Activated effector memory CD4-positive, alpha-beta T cell treated with anti-CD3 and anti-CD28 coated beads, Interleukin-2, amount 50 U/mL, for 16 hours (primary cell): ENCODE data around the gene ZNF750.
"Not testable (repeated sequence)": the region's sequence is repeated elsewhere in the genome, so short reads cannot be mapped to it uniquely, and the experiment has no call there.

Source experiments
- DNase-seq: peaks from one replicate; pipeline ENCODE4 v3.0.0-alpha.2; 2020

The ZNF750 gene

DNA sequence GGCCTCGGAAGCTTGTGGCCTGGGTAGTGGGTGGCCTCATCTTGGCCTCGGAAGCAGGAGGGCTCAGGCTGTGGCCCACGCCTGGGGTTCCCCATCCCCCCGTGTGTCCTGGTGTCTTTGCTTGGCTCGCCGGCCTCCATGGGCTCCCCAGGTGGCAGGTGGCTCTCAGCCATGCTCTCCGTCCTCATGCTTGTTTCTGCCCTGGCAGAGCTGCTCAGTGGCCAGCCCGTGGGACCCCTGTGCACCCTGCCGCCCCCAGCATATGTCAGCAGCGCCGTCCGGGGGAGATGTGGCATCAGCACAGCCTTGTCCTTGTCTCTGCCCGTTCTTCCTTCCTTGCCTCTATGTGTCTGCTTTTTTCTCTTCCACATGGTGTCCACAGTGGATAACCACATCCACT lies 49.4 kb downstream of the ZNF750 start:
- DNase-seq = no peak

DNA sequence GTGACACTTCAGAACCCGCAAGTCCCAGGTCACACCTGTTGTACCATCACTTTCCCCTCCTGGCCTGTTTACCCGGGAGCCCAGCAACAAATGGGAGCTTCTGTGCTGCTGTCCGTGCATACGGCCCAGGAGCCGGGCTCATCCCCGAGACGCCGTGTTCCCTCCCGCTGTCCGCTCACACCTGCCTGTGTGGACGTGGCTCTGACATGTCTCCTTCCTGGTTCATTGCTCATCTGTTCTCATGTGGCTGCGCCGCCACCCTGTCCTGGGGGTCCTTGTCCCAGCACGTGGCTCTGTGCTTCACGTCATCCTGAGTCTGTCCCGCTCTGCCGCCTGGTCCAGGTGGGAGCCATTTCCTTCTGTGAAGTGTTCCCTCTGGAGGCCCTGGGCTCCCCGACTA lies 50.0 kb downstream of the ZNF750 start:
- no peak for DNase-seq

DNA sequence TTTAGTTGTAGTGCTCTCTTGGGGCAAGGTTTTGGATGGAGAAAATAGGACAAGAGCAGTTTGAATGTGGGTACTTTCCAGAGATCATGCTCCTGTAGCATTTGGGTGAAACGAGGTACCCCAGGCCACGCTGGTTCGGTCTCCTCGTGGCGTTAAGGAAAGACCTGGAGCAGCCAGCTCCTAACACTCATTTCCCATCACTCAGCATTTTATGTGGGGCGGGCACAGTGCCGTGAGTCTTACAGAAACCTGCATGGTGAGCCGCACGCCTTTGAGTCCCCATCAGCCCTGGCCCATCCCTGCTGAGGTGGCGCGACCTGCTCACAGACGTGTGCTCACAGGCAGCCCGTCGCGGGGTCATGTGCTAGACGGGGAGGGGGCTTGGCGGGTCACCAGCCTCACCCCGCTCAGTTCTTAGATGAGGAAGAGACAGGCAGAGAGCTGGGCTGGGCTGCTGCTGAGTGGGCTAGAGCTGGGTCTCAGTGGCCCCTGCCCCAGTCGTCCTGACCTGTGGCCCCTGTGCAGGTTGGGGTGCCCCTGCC lies 50.7 kb downstream of the ZNF750 start:
- DNase-seq = no peak

DNA sequence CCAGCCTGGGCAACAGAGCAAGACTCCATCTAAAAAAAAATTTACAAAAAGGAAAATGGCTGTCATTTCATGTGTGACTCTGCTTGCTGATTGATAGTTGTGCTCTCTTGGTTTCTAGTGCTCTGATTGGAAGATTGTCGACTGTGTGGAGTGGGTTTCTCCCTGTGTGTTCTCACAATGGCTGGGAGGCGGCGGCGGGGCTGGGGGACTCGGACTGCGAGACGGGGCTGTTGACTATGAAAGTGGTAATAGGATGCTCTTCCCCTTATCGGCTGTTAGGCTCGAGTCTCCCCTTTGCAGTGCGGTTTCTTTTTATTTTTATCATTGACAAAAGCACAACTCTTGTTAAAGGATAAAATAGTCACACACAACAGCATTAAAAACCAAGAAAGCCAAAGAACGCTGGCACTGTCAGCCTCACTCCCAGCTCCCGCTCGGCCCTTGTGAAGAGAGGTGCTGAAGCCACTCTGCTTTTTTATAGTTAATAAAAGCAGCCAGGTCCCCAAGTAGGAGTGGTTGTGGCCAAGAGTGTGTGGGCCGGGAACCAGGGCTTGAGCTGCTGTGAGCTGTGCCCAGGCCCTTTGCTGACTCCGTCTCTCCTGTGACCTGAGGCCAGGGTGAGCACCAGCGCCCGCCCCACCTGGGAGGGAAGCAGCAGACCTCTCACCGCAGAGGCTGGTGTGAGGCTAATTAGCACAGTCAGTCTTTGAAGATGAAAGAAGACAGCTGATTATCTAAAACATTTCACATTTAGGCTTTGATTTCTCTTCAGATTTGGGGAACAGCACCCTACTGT lies 51.4 kb downstream of the ZNF750 start:
- no peak for DNase-seq

DNA sequence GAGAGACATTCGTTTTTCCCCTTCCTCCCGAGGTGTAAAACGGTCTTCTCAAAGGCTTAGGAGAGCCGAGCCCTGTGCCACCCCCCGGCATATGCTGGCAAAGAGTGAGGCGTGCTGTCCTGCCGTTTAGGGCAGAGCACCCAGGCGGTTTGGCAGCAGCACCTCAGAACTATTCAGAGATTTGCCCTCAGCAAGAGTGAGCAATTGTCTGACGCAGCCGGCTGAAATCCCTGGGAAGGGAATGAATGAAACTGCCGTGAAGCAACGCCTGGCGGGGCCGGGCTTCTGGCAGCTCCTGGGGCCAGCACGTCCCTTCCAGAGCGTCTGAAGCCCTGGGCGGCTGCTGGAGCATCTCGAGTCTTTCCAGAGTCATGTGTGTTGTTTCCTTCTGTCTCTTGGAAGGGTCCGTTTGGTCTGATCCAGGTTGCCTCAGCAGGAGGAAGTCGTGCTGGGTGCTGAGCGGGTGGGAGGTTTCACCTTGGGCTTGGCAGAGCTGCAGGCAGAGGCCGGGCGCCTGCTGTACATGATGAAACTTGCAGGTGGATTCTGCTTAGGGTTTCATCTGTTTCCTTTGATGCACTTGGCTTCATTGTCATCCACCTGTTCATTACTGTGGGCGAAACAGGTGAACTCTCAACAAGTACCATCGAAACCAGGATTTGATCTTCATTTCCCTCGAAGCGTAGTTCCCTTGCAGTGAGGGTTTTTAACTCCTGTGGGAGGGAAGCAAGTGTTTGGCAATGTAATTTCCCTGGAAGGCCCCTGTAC lies 52.6 kb downstream of the ZNF750 start:
- DNase-seq = no peak

DNA sequence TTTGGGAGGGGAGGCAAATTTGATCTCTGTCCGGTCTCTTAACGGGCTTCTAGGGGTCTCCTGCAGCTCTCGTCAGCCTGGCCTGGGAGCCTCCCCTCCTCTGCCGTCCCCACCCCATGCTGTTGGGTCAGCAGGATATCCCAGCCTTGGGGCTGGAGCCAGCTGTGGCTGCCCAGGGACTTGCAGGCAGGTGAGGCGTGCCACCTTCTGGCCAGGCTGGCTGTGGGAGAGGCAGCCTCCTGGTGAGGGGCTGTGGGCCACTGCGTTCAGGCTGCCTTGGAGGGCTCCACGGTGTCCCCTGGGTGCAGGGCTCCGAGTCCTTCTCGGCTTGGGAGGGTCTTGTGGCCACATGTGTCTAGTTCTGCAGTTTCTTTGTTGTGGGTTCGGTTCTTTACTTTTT lies 53.4 kb downstream of the ZNF750 start:
- DNase-seq = no peak

DNA sequence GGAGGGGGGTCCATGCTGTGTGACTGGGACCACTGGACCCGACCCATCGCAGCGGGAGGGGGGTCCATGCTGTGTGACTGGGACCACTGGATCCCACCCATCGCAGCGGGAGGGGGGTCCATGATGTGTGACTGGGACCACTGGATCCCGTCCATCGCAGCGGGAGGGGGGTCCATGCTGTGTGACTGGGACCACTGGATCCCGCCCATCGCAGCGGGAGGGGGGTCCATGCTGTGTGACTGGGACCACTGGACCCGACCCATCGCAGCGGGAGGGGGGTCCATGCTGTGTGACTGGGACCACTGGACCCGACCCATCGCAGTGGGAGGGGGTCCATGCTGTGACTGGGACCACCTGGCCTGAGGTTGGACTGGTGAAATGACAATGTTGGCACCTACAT lies 54.2 kb downstream of the ZNF750 start:
- DNase-seq = not testable (repeated sequence)

DNA sequence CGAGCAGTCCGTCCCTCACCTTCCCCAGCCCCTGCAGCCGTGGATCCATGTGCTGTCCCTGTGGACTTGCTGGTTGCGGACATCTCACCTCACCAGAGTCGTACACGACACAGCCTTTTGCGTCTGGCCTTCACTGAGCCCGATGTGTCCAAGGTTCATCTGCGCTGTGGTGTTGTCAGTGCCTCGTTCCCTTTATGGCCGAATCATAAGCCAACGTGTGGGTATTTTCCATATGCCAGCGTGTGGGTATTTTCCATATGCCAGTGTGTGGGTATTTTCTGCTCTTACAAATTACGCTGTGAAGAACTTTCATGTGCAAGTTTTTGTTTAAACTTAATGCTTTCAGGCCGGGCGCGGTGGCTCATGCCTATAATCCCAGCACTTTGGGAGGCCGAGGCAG lies 56.3 kb downstream of the ZNF750 start:
- no peak for DNase-seq

DNA sequence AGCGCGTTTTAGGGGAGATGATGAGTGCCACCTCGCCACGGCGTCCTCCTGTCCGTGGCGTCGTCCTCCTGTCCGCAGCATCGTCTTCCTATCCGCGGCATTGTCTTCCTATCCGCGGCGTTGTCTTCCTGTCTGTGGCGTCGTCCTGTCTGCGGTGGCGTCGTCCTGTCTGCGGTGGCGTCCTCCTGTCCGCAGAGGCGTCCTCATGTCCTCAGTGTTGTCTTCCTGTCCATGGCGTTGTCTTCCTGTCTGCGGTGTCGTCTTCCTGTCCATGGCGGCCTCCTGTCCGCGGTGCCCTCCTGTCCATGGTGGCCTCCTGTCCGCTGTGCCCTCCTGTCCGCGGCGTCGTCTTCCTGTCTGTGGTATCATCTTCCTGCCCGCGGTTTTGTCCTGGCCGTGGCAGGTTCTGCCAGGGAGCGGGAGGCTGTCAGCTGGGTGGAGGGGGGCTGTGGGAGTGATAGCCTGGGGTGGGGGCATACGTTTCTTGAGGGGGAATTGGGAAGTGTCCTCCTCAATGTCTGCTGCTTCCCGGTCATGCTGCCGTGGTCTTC lies 57.1 kb downstream of the ZNF750 start:
- no peak for DNase-seq

DNA sequence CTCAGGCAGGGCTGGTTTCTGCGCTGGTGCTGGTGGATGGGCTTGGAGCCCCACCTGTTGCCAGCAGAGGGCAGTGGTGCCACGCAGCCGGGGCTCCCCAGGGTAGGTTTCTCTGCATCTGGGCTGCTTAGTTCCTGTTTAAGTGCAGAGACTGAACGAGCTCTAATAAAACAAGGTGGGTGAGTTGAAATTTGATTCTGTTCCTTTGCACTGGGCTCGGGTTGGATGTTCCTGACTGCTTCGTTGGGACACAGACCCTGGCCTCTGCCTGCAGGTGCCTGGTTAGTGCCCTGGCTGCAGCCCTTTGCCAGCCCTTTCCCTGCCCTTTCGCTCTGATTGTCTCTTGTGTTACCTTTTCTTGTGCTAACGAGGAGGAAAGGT lies 57.9 kb downstream of the ZNF750 start:
- peak; percentile 92 for DNase-seq

DNA sequence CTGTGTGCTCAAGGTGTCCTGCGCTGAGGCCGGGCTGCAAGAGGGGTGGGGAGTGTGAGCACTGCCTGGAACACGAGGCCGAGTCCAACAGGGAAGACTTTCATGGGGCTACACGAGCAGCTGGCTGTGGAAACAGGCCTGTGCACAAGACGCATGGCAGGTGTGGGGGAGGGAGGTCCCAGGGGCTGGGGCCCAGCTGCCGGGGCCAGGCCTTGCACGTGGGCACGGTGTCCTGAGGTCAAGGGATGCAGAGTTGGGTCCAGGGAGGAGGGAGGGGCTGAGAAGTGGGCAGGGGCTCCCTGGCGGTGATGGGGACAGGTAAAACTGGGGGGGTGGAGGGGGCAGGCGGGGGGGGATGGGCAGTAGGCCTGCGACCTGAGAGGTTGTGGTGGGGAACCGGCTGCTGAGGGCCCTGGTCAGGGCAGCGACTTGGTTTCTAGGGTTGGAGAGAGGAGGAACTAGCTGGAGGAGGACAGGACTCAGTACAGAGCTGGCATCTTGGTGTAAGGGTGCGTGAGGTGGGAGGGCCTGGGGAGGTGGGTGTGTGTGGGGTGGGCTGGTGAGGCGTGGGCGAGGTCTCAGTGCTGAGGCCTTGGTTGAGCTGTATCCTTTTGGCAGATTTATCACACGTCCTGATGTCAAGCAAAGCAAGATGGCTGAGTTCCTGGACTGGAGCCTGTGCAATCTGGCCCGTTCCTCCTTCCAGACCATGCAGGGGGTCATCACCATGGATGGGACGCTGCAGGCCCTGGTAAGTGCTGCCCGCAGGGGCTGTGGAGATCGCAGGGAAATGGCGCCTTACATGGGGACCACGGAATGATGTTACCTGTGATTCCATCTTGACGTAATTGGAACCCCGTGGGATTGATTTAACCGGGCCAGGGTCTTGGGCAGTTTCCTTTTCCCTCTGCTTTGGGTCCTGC lies 58.6 kb downstream of the ZNF750 start:
- DNase-seq = no peak

DNA sequence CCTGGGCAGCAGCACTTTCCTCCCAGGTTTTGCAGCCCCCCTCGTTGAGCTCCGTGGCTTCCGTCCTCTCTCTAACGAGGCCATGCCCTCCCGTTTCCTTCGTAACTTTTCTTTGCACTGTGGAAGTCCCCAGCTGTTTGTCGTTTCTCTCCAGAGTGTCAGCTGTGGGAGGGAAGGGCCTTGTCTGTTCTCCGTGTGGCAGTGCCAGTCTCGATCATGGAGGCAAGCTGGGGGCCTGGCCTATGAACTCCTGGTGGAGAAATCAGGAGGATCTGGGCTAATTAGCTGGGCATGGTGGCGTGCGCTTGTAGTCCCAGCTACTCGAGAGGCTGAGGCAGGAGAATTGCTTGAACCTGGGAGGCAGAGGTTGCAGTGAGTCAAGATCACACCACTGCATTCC lies 59.6 kb downstream of the ZNF750 start:
- no peak for DNase-seq

DNA sequence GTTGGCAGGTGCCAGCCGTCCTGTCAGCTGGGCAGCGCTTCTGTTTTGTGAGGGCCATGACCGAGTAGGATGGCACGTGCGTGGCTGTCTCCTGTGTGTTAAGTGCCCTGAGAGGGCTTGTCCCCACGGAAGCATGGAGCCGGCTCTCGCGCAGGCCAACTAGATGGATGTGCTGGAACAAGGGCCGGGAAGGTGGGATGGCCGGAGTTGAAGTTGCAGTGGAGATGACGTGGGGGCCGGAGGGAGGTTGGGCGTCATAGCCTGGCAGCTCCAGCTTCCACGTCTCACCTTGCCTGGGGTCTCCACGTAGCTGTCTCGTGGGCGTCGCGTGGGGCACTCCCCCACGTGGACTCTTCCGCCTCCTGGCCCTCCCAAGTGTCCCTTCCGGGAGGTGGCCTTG lies 60.3 kb downstream of the ZNF750 start:
- DNase-seq = no peak
